Ovary (tissue), 9 donors: ENCODE measurements around the gene NRXN3. TPM values are rescaled to one million over a fixed set of nuclear protein-coding genes. Genes with fewer than 3 reads are reported as not detected.

ENCODE experiments used
- DNase-seq, 5 donors: peaks; one replicate each; pipeline ENCODE4 v3.0.0-alpha.2; 2019 to 2020
- H3K27ac ChIP-seq, 2 donors: fragments of 200-600 bp; one replicate each; pipeline versions ENCODE4 v1.5.1 to v1.8.0; 2019 to 2022
- H3K27me3 ChIP-seq: fragments of 200-600 bp; one replicate; pipeline ENCODE4 v1.8.0; 2022
- H3K36me3 ChIP-seq: fragments of 200-600 bp; sonication (generic); one replicate; pipeline ENCODE4 v1.5.1; 2019
- H3K4me1 ChIP-seq: one replicate; pipeline ENCODE4 v1.8.1; 2013; ENCODE audit warnings: mild to moderate bottlenecking, moderate library complexity; ENCODE audit not compliant: insufficient read depth
- H3K4me3 ChIP-seq: fragments of 200-600 bp; sonication (generic); one replicate; pipeline ENCODE4 v1.5.1; 2017
- H3K9me3 ChIP-seq, 2 donors: fragments of 200-600 bp in 1 of 2; sonication (generic) in 1 of 2; one replicate each; pipeline versions ENCODE4 v1.5.1 to v1.8.1; 2013 to 2019; ENCODE audit warnings: mild to moderate bottlenecking in 1 of 2, moderate library complexity in 1 of 2
- EP300 ChIP-seq: sonication (generic); formaldehyde crosslinking; IDR thresholded peaks from one replicate; pipeline ENCODE4 v1.6.1; 2017; ENCODE audit warnings: antibody characterized with exemption
- POLR2A ChIP-seq: fragments of 450-650 bp; IDR thresholded peaks from one replicate; pipeline ENCODE4 v1.6.1; 2017; ENCODE audit warnings: antibody characterized with exemption, mild to moderate bottlenecking, moderate library complexity
- WGBS, 3 donors: extraction: QIAGEN DNeasy Blood & Tissue Kit in 1 of 3; methylation state at CpG; one replicate each; pipeline versions ENCODE4 v1.1.5 to v1.1.7; 2013 to 2017; 5-methylcytosine and 5-hydroxymethylcytosine counted together
- intact Hi-C, 4 donors: fragments of 100-400 bp; cut with DNase I; formaldehyde crosslinking; loops; one replicate each; pipeline versions ENCODE4 v1.11.0 to v1.15.1; 2022 to 2023
- polyA plus RNA-seq, 2 donors: library from polyadenylated mRNA; stranded (reverse); fragments of 200-250 nt in 1 of 2; fragments of 350-450 nt in 1 of 2; fragmentation: Illumina TruSeq in 1 of 2; extraction: RNeasy Lipid Tissue Mini Kit (QIAGEN cat#74804) in 1 of 2; gene quantifications; one replicate each; pipeline ENCODE4 v1.2.3, GENCODE V29; 2013 to 2014
- total RNA-seq, 7 donors: library from RNA; depleted of rRNA in 2 of 7; stranded (reverse); fragments of >200 nt in 2 of 7; fragmentation: NEBNext Ultra II Directional in 3 of 7; extraction: Animal tissue kit (Norgen Biotek cat#: 25700) in 3 of 7; gene quantifications; one replicate each; pipeline versions ENCODE4 v1.1.0 to v1.2.4, GENCODE V29; 2016 to 2023
- TF ChIP-seq, protein P1 (sequence below), 3 donors: fragments of 450-650 bp in 2 of 3; fragments of 200-600 bp in 1 of 3; IDR thresholded peaks; one replicate each; pipeline versions ENCODE4 v1.5.1 to v1.8.0; 2016 to 2022; ENCODE audit warnings: antibody characterized with exemption in 3 of 3, mild to moderate bottlenecking in 1 of 3
- donor health status: DM: no; HTN: no; CAD: no; lungs with moderate emphysema.
- donor health status: DM: no; HTN: no; CAD: no.
- donor health status: Bipolar disorder and iron deficiency.
- donor health status: DM: yes; HTN: yes; CAD: no.
- donor health status: DM: no; HTN: no; CAD: no.
- donor health status: DM: yes; HTN: yes; CAD: no.

Gene NRXN3
- total and polyA plus RNA-seq, 9 donors: 0.28 to 6.2 (median 0.82) TPM

DNA sequence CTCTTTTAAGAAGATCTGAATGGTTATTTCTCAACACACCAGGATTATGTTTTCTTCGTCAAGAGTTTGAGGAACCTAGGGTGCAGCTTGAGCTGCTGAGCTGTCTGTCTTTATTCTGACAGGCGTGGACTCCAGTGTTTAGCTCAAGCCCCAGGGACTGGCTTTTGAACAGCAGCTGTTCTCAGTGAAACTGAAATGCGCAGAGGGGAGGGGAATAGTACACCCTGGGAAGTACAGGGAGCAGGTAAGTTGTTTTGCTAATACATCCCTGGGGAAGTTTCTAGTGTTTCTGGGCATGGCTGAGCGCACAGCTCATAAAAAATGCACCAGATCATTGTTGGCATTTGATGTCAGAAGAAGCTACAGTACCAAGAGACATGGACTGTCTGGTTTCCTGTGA, 1381.3 kb downstream of the NRXN3 start:
- TF ChIP-seq POLR2A (no peak), EP300 (no peak)
- TF ChIP-seq, protein P1, sequence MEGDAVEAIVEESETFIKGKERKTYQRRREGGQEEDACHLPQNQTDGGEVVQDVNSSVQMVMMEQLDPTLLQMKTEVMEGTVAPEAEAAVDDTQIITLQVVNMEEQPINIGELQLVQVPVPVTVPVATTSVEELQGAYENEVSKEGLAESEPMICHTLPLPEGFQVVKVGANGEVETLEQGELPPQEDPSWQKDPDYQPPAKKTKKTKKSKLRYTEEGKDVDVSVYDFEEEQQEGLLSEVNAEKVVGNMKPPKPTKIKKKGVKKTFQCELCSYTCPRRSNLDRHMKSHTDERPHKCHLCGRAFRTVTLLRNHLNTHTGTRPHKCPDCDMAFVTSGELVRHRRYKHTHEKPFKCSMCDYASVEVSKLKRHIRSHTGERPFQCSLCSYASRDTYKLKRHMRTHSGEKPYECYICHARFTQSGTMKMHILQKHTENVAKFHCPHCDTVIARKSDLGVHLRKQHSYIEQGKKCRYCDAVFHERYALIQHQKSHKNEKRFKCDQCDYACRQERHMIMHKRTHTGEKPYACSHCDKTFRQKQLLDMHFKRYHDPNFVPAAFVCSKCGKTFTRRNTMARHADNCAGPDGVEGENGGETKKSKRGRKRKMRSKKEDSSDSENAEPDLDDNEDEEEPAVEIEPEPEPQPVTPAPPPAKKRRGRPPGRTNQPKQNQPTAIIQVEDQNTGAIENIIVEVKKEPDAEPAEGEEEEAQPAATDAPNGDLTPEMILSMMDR (IDR thresholded peaks at IDR 0.05): no peak
- WGBS, 3 donors: 59 to 71% (median 62%) methylated on average over 4 of the region's 4 CpGs

GRCh38 chr14:79552778-79553177, 1382.6 kb downstream of the NRXN3 start:
- H3K9me3 ChIP-seq: no peaks in the 10 kb centered on the region
- TF ChIP-seq POLR2A: no peak
- TF ChIP-seq, protein P1 (IDR thresholded peaks at IDR 0.05): no peak
- no peak for TF ChIP-seq EP300
- H3K27ac ChIP-seq: no peak overlapping the region
- no peak overlapping the region for H3K4me3 ChIP-seq
- no peak for DNase-seq
- intact Hi-C loops: no loop called here
- H3K36me3 ChIP-seq: no peaks in the 10 kb centered on the region
- WGBS, 3 donors: 64 to 84% (median 84%) methylated on average over 1 of the region's 1 CpG
- H3K27me3 ChIP-seq: no peaks in the 10 kb centered on the region
- H3K4me1 ChIP-seq: no peaks in the 10 kb centered on the region

More for the DNA sequence above, 1381.3 kb downstream of the NRXN3 start:
- no peaks in the 10 kb centered on the region for H3K36me3 ChIP-seq
- no peaks in the 10 kb centered on the region for H3K4me1 ChIP-seq
- H3K27ac ChIP-seq: no peak overlapping the region
- no peaks in the 10 kb centered on the region for H3K27me3 ChIP-seq
- intact Hi-C loops: no loop called here
- DNase-seq: no peak
- H3K4me3 ChIP-seq: no peak overlapping the region
- H3K9me3 ChIP-seq: no peaks in the 10 kb centered on the region

GRCh38 chr14:79554816-79555215, 1384.6 kb downstream of the NRXN3 start:
- no peaks in the 10 kb centered on the region for H3K9me3 ChIP-seq
- whole genome bisulfite sequencing, 3 donors: 80 to 86% (median 85%) methylated on average over 3 of the region's 3 CpGs
- no peak overlapping the region for H3K27ac ChIP-seq

DNA sequence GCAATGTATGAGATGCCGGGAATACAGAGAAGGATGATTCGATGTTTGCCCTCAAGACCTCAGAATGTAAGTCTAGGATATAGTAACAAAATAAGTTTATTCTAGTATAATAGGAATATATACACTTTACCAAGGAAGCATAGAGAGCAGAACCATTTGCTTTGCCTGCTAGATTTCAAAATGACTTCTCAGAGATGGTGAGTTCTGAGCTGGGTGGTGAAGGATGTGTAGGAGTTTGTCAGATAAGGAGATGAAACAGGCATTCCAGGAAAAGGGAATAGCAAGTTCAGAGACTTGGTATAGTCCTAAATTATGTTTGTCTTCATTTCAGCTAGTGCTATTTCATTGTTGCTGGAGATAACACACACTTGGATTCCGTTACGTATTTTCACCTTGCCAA, 1385.3 kb downstream of the NRXN3 start:
- Histone ChIP-seq H3K27me3 (no peaks in the 10 kb centered on the region), H3K27ac (no peak overlapping the region), H3K9me3 (no peaks in the 10 kb centered on the region), H3K4me1 (no peaks in the 10 kb centered on the region), H3K36me3 (no peaks in the 10 kb centered on the region), H3K4me3 (no peak overlapping the region)
- WGBS, 3 donors: 65 to 75% (median 69%) methylated on average over 4 of the region's 4 CpGs
- no peak for DNase-seq
- TF ChIP-seq, protein P1 (IDR thresholded peaks at IDR 0.05): no peak
- no peak for TF ChIP-seq EP300
- no peak for TF ChIP-seq POLR2A
- intact Hi-C loops: no loop called here

More at GRCh38 chr14:79554816-79555215, 1384.6 kb downstream of the NRXN3 start:
- no peak for DNase-seq
- TF ChIP-seq, protein P1 (IDR thresholded peaks at IDR 0.05): no peak
- TF ChIP-seq EP300 (no peak), POLR2A (no peak)
- Histone ChIP-seq H3K36me3 (no peaks in the 10 kb centered on the region), H3K27me3 (no peaks in the 10 kb centered on the region), H3K4me1 (no peaks in the 10 kb centered on the region), H3K4me3 (no peak overlapping the region)
- intact Hi-C loops: no loop called here
